Neural progenitor cell (in vitro differentiated cells): ENCODE results near the gene TIMM8A.

Experiments used
- EZH2 ChIP-seq: fragments of 200-600 bp; sonication (generic); IDR thresholded peaks from 2 replicates; pipeline ENCODE4 v1.6.1; 2017; ENCODE audit warnings: antibody characterized with exemption, mild to moderate bottlenecking, moderate library complexity
- EZH2phosphoT487 ChIP-seq: fragments of 200-600 bp; sonication (generic); IDR thresholded peaks from 2 replicates; pipeline ENCODE4 v1.6.1; 2017; ENCODE audit warnings: antibody characterized with exemption
- TF ChIP-seq, protein P1 (sequence below): fragments of 200-600 bp; sonication (generic); IDR thresholded peaks from 2 replicates; pipeline ENCODE4 v1.5.1; 2017; ENCODE audit warnings: antibody characterized with exemption, mild to moderate bottlenecking

DNA sequence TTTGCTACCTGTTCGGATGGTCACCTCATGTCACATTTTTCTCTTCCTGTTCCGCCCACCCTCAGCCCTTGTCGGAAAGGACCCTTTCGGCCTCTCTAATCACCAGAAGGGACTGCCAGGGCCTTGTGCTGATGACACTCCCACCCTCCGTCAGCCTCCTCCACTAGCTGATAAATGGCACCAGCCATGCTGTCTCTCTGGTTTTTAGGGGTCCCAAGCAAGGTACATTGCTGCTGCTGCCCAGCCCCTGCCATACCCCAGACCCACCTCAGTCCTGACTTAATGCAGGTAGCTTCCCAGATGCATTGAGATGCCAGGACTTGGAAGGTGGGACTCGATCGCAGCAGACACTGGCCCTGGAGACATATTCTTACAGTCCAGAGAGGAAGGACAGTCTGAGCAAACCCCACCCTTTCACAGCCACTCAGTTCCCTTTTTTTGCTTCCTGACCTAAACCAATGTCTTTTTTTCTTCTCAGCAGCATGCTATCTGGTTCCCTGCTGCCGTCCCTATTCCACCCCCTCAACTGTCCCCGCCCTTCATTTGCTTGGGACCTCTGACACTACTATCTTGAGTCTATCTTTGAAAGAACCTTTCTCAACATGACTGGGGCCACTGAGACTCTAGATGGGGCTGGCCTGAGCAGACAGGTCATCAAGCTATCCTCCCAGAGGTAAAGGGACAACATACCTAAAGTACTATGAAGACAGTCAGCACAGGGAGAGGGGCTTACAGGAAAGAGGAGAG, 37.4 kb upstream of the TIMM8A start, which contains the start of gene BTK:
- TF ChIP-seq EZH2phosphoT487 (no peak), EZH2 (no peak)
- TF ChIP-seq, protein P1, sequence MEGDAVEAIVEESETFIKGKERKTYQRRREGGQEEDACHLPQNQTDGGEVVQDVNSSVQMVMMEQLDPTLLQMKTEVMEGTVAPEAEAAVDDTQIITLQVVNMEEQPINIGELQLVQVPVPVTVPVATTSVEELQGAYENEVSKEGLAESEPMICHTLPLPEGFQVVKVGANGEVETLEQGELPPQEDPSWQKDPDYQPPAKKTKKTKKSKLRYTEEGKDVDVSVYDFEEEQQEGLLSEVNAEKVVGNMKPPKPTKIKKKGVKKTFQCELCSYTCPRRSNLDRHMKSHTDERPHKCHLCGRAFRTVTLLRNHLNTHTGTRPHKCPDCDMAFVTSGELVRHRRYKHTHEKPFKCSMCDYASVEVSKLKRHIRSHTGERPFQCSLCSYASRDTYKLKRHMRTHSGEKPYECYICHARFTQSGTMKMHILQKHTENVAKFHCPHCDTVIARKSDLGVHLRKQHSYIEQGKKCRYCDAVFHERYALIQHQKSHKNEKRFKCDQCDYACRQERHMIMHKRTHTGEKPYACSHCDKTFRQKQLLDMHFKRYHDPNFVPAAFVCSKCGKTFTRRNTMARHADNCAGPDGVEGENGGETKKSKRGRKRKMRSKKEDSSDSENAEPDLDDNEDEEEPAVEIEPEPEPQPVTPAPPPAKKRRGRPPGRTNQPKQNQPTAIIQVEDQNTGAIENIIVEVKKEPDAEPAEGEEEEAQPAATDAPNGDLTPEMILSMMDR: no peak
